ENCODE data around the gene HLA-DPB1.
"Not testable (repeated sequence)": the region's sequence is repeated elsewhere in the genome, so short reads cannot be mapped to it uniquely, and the experiment has no call there.

DNA sequence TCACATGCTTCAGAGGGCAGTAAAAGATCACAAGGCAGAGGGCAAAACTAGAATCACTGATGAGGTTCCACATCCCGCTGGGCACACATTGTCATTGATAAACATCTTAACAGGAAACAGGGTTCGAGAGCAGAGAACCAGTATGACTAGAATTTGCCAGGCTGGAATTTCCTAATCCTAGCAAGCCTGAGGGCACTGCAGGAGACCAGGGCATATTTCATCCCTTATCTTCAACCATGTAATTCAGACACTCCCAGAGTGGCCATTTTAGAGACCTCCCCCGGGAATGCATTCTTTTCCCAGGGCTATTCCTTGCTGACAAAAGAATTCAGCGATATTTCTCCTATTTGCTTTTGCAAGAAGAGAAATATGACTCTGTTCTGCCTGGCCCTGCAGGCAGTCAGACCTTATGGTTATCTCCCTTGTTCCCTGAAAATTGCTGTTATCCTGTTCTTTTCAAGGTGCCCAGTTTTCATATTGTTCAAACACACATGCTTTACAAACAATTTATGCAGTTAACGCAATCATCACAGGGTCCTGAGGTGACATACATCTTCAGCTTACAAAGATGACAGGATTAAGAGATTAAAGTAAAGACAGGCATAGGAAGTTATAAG is 25.4 kb downstream of the HLA-DPB1 start:
- TF ChIP-seq EZH2 (IDR thresholded peaks at IDR 0.05; ENCODE audit: low read length, unreplicated experiment); CTCF (conservative IDR thresholded peaks at IDR 0.05; ENCODE audit: low read depth, low read length); EZH2phosphoT487 (IDR thresholded peaks at IDR 0.05; ENCODE audit: borderline replicate concordance, low read length): not testable (repeated sequence)
